Forelimb muscle (tissue), 1 donor: ENCODE measurements around the gene CACNG3. TPM values are rescaled to one million over a fixed set of nuclear protein-coding genes. Genes with fewer than 3 reads are reported as not detected.
"Not testable (repeated sequence)": the region's sequence is repeated elsewhere in the genome, so short reads cannot be mapped to it uniquely, and the experiment has no call there.

Source experiments
- DNase-seq: peaks from one replicate; pipeline ENCODE4 v3.0.0-alpha.2; 2013; ENCODE audit warnings: low read depth
- polyA plus RNA-seq: library from polyadenylated mRNA; unstranded; fragments of 120-200 nt; gene quantifications from one replicate; pipeline ENCODE4 v1.2.1, GENCODE V29; 2013; ENCODE audit not compliant: insufficient read length

The CACNG3 gene
- polyA plus RNA-seq, 1 donor = not detected

- DNase-seq = no peak
Observed at GRCh38 chr16:24279982-24280515, 23.9 kb downstream of the CACNG3 start.

- DNase-seq = no peak
Observed at GRCh38 chr16:24281466-24281865, 25.3 kb downstream of the CACNG3 start.

- DNase-seq = no peak
Observed at GRCh38 chr16:24282141-24282540, 26.0 kb downstream of the CACNG3 start.

GRCh38 chr16:24286741-24287405, 30.7 kb downstream of the CACNG3 start:
- no peak for DNase-seq

- no peak for DNase-seq
Observed at GRCh38 chr16:24288516-24288915, 32.4 kb downstream of the CACNG3 start.

GRCh38 chr16:24289166-24289700, 33.1 kb downstream of the CACNG3 start:
- DNase-seq = no peak

GRCh38 chr16:24291932-24292331, 35.8 kb downstream of the CACNG3 start:
- no peak for DNase-seq

GRCh38 chr16:24294131-24294530, 38.0 kb downstream of the CACNG3 start:
- DNase-seq = no peak

- no peak for DNase-seq
Observed at GRCh38 chr16:24297375-24297774, 41.2 kb downstream of the CACNG3 start.

- DNase-seq = no peak
Observed at GRCh38 chr16:24298548-24299167, 42.5 kb downstream of the CACNG3 start.

GRCh38 chr16:24300750-24301149, 44.6 kb downstream of the CACNG3 start:
- DNase-seq = not testable (repeated sequence)

- no peak for DNase-seq
Observed at GRCh38 chr16:24302636-24303035, 46.5 kb downstream of the CACNG3 start.

- DNase-seq = no peak
Observed at GRCh38 chr16:24308200-24308599, 52.1 kb downstream of the CACNG3 start.

- no peak for DNase-seq
Observed at GRCh38 chr16:24309258-24310142, 53.4 kb downstream of the CACNG3 start.

- DNase-seq = no peak
Observed at GRCh38 chr16:24315343-24315742, 59.2 kb downstream of the CACNG3 start.

- no peak for DNase-seq
Observed at GRCh38 chr16:24318680-24319079, 62.5 kb downstream of the CACNG3 start.

- no peak for DNase-seq
Observed at GRCh38 chr16:24319126-24319814, 63.1 kb downstream of the CACNG3 start.

- no peak for DNase-seq
Observed at GRCh38 chr16:24322106-24322505, 66.0 kb downstream of the CACNG3 start.

- DNase-seq = no peak
Observed at GRCh38 chr16:24324421-24324820, 68.3 kb downstream of the CACNG3 start.

- DNase-seq = no peak
Observed at GRCh38 chr16:24328835-24329452, 72.8 kb downstream of the CACNG3 start.

GRCh38 chr16:24332178-24332577, 76.0 kb downstream of the CACNG3 start:
- DNase-seq = no peak
